IMR-90 (cell line): Measurements from ENCODE around the gene DYDC1. TPM values are rescaled to one million over a fixed set of nuclear protein-coding genes. Genes with fewer than 3 reads are reported as not detected.

Experiments
- ATAC-seq: fragments of 200-7000 bp; cut with Tn5 transposase; 2 replicates; pipeline ENCODE4 v1.9.1; 2020; ENCODE audit warnings: low read depth, mild to moderate bottlenecking, moderate library complexity
- BruUV-seq: library from RNA; stranded (reverse); fragments of 400-500 nt; replicated peaks from 2 replicates; lab custom pipeline; 2021; lab: Mats Ljungman, UMichigan
- CTCF ChIA-PET: fragments of 300-600 bp; formaldehyde crosslinking; extraction: SDS; loops from one replicate; lab custom pipeline; 2021; ENCODE audit warnings: antibody characterized with exemption; lab: Yijun Ruan, JAX
- POLR2A ChIA-PET: fragments of 300-600 bp; sonication (Branson Sonifier 250); formaldehyde crosslinking; loops from one replicate; lab custom pipeline; 2022; ENCODE audit warnings: antibody characterized with exemption; ENCODE audit not compliant: unreplicated experiment; lab: Charles Lee
- DNase-seq: peaks from one replicate; pipeline ENCODE4 v3.0.0; 2013
- H2AFZ ChIP-seq: replicated peaks from 2 replicates; pipeline ENCODE3; 2013; ENCODE audit warnings: low read length, mild to moderate bottlenecking; ENCODE audit not compliant: poor library complexity
- H2AK5ac ChIP-seq: 2 replicates; pipeline ENCODE4 v1.6.1; 2013; ENCODE audit warnings: low read depth, low read length, inconsistent platforms
- H2AK9ac ChIP-seq: replicated peaks from 2 replicates; pipeline ENCODE3; 2013; ENCODE audit warnings: mild to moderate bottlenecking, low read depth, low read length, moderate library complexity; ENCODE audit not compliant: poor library complexity
- H2BK120ac ChIP-seq: 2 replicates; pipeline ENCODE4 v1.6.1; 2013; ENCODE audit warnings: low read depth, low read length, inconsistent platforms
- H2BK15ac ChIP-seq: 3 replicates; pipeline ENCODE4 v1.6.1; 2013; ENCODE audit warnings: low read depth, low read length, inconsistent platforms
- H2BK20ac ChIP-seq: 2 replicates; pipeline ENCODE4 v1.6.1; 2013; ENCODE audit warnings: low read depth, mild to moderate bottlenecking, inconsistent platforms, low read length, moderate library complexity
- H2BK5ac ChIP-seq: 2 replicates; pipeline ENCODE4 v1.6.1; 2013; ENCODE audit warnings: mild to moderate bottlenecking, low read depth, low read length, inconsistent platforms; ENCODE audit not compliant: poor library complexity, severe bottlenecking
- H3K14ac ChIP-seq: replicated peaks from 2 replicates; pipeline ENCODE4 v1.6.1; 2013; ENCODE audit warnings: low read depth, low read length, inconsistent platforms
- H3K18ac ChIP-seq: 2 replicates; pipeline ENCODE4 v1.6.1; 2013; ENCODE audit warnings: low read depth, low read length, control low read depth
- H3K23ac ChIP-seq: 2 replicates; pipeline ENCODE4 v1.6.1; 2013; ENCODE audit warnings: low read depth, low read length, inconsistent platforms
- H3K27ac ChIP-seq: 2 replicates; pipeline ENCODE4 v1.5.1; 2013; ENCODE audit warnings: mild to moderate bottlenecking, control low read depth, low read length; ENCODE audit not compliant: insufficient read depth
- H3K27me3 ChIP-seq: 2 replicates; pipeline ENCODE4 v1.6.1; 2013; ENCODE audit warnings: low read length; ENCODE audit not compliant: control insufficient read depth, insufficient read depth
- H3K36me3 ChIP-seq: 2 replicates; pipeline ENCODE4 v1.6.1; 2013; ENCODE audit warnings: low read length, mixed read lengths; ENCODE audit not compliant: control insufficient read depth, insufficient read depth
- H3K4ac ChIP-seq: 2 replicates; pipeline ENCODE4 v1.6.1; 2013; ENCODE audit warnings: low read depth, low read length, inconsistent platforms
- H3K4me1 ChIP-seq: 2 replicates; pipeline ENCODE4 v1.6.1; 2013; ENCODE audit warnings: low read length, mixed read lengths; ENCODE audit not compliant: control insufficient read depth, insufficient read depth
- H3K4me2 ChIP-seq: 2 replicates; pipeline ENCODE4 v1.6.1; 2013; ENCODE audit warnings: low read depth, mild to moderate bottlenecking, control low read depth, low read length, moderate library complexity
- H3K4me3 ChIP-seq: 2 replicates; pipeline ENCODE4 v1.5.1; 2013; ENCODE audit warnings: low read depth, mild to moderate bottlenecking, control low read depth, low read length, moderate library complexity; ENCODE audit not compliant: insufficient read depth
- H3K56ac ChIP-seq: 2 replicates; pipeline ENCODE4 v1.6.1; 2013; ENCODE audit warnings: low read length, inconsistent platforms; ENCODE audit not compliant: insufficient read depth; ENCODE audit errors: extremely low read depth
- H3K79me1 ChIP-seq, 2 experiments: 2 replicates each; pipeline ENCODE4 v1.6.1; 2013; ENCODE audit warnings: low read length in 2 of 2, inconsistent platforms in 1 of 2, low read depth in 1 of 2
- H3K9ac ChIP-seq: 2 replicates; pipeline ENCODE4 v1.6.1; 2013; ENCODE audit warnings: low read depth, low read length, control low read depth
- H3K9me1 ChIP-seq: 2 replicates; pipeline ENCODE4 v1.6.1; 2013; ENCODE audit warnings: low read length, inconsistent platforms; ENCODE audit not compliant: insufficient read depth
- H3K9me3 ChIP-seq: 2 replicates; pipeline ENCODE4 v1.6.1; 2013; ENCODE audit warnings: low read length; ENCODE audit not compliant: control insufficient read depth, insufficient read depth
- H4K20me1 ChIP-seq: 2 replicates; pipeline ENCODE4 v1.6.1; 2013; ENCODE audit warnings: low read length, inconsistent platforms; ENCODE audit not compliant: insufficient read depth
- H4K5ac ChIP-seq: 2 replicates; pipeline ENCODE4 v1.6.1; 2013; ENCODE audit warnings: mild to moderate bottlenecking, low read depth, low read length, control low read depth
- H4K8ac ChIP-seq, 2 experiments: 2 replicates each; pipeline ENCODE4 v1.6.1; 2013; ENCODE audit warnings: low read depth in 2 of 2, low read length in 2 of 2, control low read depth in 1 of 2, inconsistent platforms in 1 of 2
- H4K91ac ChIP-seq: 2 replicates; pipeline ENCODE4 v1.6.1; 2013; ENCODE audit warnings: low read depth, low read length, inconsistent platforms; ENCODE audit not compliant: insufficient read depth
- BHLHE40 ChIP-seq: fragments of 150-350 bp; IDR thresholded peaks from 2 replicates; pipeline ENCODE4 v1.6.1; 2016; ENCODE audit warnings: mild to moderate bottlenecking, low read depth, low read length
- CEBPB ChIP-seq: IDR thresholded peaks from 2 replicates; pipeline ENCODE4 v1.6.1; 2012; ENCODE audit warnings: low read depth, low read length, improper control_type of control experiment
- CHD1 ChIP-seq: IDR thresholded peaks from 2 replicates; pipeline ENCODE4 v1.6.1; 2012; ENCODE audit warnings: low read depth, low read length, improper control_type of control experiment
- MAFK ChIP-seq: IDR thresholded peaks from 2 replicates; pipeline ENCODE4 v1.6.1; 2012; ENCODE audit warnings: low read depth, low read length, improper control_type of control experiment
- MAZ ChIP-seq: IDR thresholded peaks from 2 replicates; pipeline ENCODE4 v1.6.1; 2012; ENCODE audit warnings: low read depth, mild to moderate bottlenecking, low read length, improper control_type of control experiment, moderate library complexity, borderline replicate concordance
- MXI1 ChIP-seq: IDR thresholded peaks from 2 replicates; pipeline ENCODE4 v1.6.1; 2012; ENCODE audit warnings: low read depth, mild to moderate bottlenecking, low read length, moderate library complexity, borderline replicate concordance
- POLR2A ChIP-seq: IDR thresholded peaks from 2 replicates; pipeline ENCODE4 v1.6.1; 2012; ENCODE audit warnings: mild to moderate bottlenecking, low read depth, low read length
- RAD21 ChIP-seq: IDR thresholded peaks from 2 replicates; pipeline ENCODE4 v1.6.1; 2012; ENCODE audit warnings: low read length, improper control_type of control experiment
- RCOR1 ChIP-seq: IDR thresholded peaks from 2 replicates; pipeline ENCODE4 v1.6.1; 2012; ENCODE audit warnings: mild to moderate bottlenecking, low read length, improper control_type of control experiment; ENCODE audit not compliant: insufficient replicate concordance
- RFX5 ChIP-seq: IDR thresholded peaks from 2 replicates; pipeline ENCODE4 v1.8.0; 2012; ENCODE audit warnings: low read depth, mild to moderate bottlenecking, low read length, moderate library complexity
- WGBS, 2 experiments: methylation state at CpG; one replicate each; pipeline versions ENCODE4 v1.1.5 to v1.1.7; 2013; ENCODE audit warnings: missing lambda C conversion rate in 2 of 2; ENCODE audit not compliant: insufficient read length in 1 of 2; ENCODE audit errors: extremely low coverage in 2 of 2; 5-methylcytosine and 5-hydroxymethylcytosine counted together
- dilution Hi-C: fragments of 300-500 bp; cut with HindIII; formaldehyde crosslinking; loops from one replicate; pipeline ENCODE4 v1.14.3; 2018; ENCODE audit warnings: low sequenced_read_pairs; ENCODE audit not compliant: unreplicated experiment
- in situ Hi-C: fragments of 300-500 bp; cut with MboI; formaldehyde crosslinking; loops from 3 replicates; pipeline ENCODE4 v1.14.3; 2019; ENCODE audit warnings: low sequenced_read_pairs, inconsistent platforms, mixed read lengths
- intact Hi-C: fragments of 100-400 bp; cut with micrococcal nuclease; formaldehyde crosslinking; loops from 2 replicates; pipeline ENCODE4 v1.10.0; 2022
- polyA plus RNA-seq, 3 experiments: library from polyadenylated mRNA; depleted of rRNA; stranded (reverse); fragments of >200 nt; gene quantifications; 2 replicates each; pipeline ENCODE4 v1.2.3, GENCODE V29; 2012; ENCODE audit warnings: low replicate concordance in 1 of 3
- total RNA-seq: library from RNA; depleted of rRNA; stranded (reverse); fragments of >200 nt; gene quantifications from 2 replicates; pipeline ENCODE4 v1.2.3, GENCODE V29; 2012; rRNA removed
- TF ChIP-seq, protein P1 (sequence below): fragments of 150-350 bp; IDR thresholded peaks from 2 replicates; pipeline ENCODE4 v1.6.1; 2017; ENCODE audit warnings: mild to moderate bottlenecking, antibody characterized with exemption, low read length, low read depth

Gene DYDC1
- total and polyA plus RNA-seq, 2 of the 4 experiments (the other 2 are of a cell fraction): not detected

DNA sequence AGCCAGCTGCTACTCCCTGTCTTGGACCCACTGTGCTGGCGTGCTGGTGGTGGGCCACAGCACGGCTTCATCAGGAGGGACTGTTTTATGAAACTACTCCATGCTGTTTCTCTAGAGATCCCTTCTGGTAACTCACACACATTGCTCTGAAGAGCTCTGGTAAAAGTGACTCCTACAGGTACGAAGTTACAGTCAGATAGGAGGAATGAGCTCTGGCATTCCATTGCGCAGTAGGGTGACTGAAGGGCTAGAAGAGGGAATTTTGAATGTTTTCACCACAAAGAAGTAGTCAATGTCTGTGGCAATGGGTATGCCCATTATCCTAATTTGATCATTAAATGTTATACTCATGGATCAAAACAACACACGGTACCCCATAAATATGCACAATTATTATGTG is 67.7 kb downstream of the DYDC1 start:
- Histone ChIP-seq H2BK120ac (no peak overlapping the region), H3K4me3 (no peak overlapping the region), H4K8ac (no peak overlapping the region), H3K4ac (no peak overlapping the region), H2AFZ (no peak overlapping the region), H2BK20ac (no peak overlapping the region), H3K27me3 (peaks cover 4% of the 10 kb centered on the region; the same call in 1 of the 2 replicates), H2BK5ac (no peak overlapping the region), H3K9ac (no peak overlapping the region), H2AK5ac (no peak overlapping the region), H4K5ac (no peak overlapping the region), H3K4me1 (no peaks in the 10 kb centered on the region), H3K18ac (no peak overlapping the region), H4K91ac (no peak overlapping the region), H3K23ac (no peak overlapping the region), H3K4me2 (no peak overlapping the region), H4K20me1 (no peaks in the 10 kb centered on the region), H3K36me3 (no peaks in the 10 kb centered on the region), H3K9me1 (no peaks in the 10 kb centered on the region), H3K27ac (no peak overlapping the region), H3K9me3 (no peaks in the 10 kb centered on the region), H2BK15ac (no peak overlapping the region), H2AK9ac (no peak overlapping the region), H3K56ac (no peak overlapping the region), H3K79me1 (no peaks in the 10 kb centered on the region), H3K14ac (no peak overlapping the region)
- 80% methylated on average over 1 of the region's 5 CpGs; no CpG with 5 or more reads in 1 of the 2 experiments for WGBS, 2 experiments
- ATAC-seq: no peak
- intact Hi-C loops: no loop called here
- ChIA-PET POLR2A (no interaction called here), CTCF (no interaction called here)
- dilution Hi-C loops: no loop called here
- no peak for DNase-seq
- no TSS peak for BruUV-seq
- TF ChIP-seq RFX5 (no peak), RCOR1 (no peak), CEBPB (no peak), CHD1 (no peak), MAZ (no peak), MXI1 (no peak), MAFK (no peak), POLR2A (no peak), BHLHE40 (no peak), RAD21 (no peak)
- TF ChIP-seq, protein P1, sequence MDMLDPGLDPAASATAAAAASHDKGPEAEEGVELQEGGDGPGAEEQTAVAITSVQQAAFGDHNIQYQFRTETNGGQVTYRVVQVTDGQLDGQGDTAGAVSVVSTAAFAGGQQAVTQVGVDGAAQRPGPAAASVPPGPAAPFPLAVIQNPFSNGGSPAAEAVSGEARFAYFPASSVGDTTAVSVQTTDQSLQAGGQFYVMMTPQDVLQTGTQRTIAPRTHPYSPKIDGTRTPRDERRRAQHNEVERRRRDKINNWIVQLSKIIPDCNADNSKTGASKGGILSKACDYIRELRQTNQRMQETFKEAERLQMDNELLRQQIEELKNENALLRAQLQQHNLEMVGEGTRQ: no peak
- in situ Hi-C loops: no loop called here

Other genes with a start within 250 kb of the DYDC1 start
- gene PLAC9, start 224.0 kb downstream of the DYDC1 start, total RNA-seq: 1.6 and 1.9 TPM in 2 replicates
- 12.2 and 15.6 TPM in 2 replicates for gene PLAC9, start 224.0 kb downstream of the DYDC1 start, polyA plus RNA-seq (2012; rRNA removed)
- gene ANXA11, start 151.2 kb downstream of the DYDC1 start, total RNA-seq: 39.4 and 40.8 TPM in 2 replicates
- gene ANXA11, start 151.2 kb downstream of the DYDC1 start, polyA plus RNA-seq (2012; rRNA removed): 109 and 114 TPM in 2 replicates
- gene MAT1A, start 67.1 kb downstream of the DYDC1 start, total RNA-seq: not detected in 2 replicates
- gene MAT1A, start 67.1 kb downstream of the DYDC1 start, polyA plus RNA-seq (2012; rRNA removed): not detected in 2 replicates
- not detected in 2 replicates for gene DYDC2, start within 50 bp of the DYDC1 start, total RNA-seq
- gene DYDC2, start within 50 bp of the DYDC1 start, polyA plus RNA-seq (2012; rRNA removed): not detected in 2 replicates
- gene PRXL2A, start 51.8 kb upstream of the DYDC1 start, total RNA-seq: 0.90 and 1.1 TPM in 2 replicates
- 0.60 and 0.92 TPM in 2 replicates for gene PRXL2A, start 51.8 kb upstream of the DYDC1 start, polyA plus RNA-seq (2012; rRNA removed)
- 13.3 and 18.5 TPM in 2 replicates for gene TSPAN14, start 97.6 kb upstream of the DYDC1 start, total RNA-seq
- gene TSPAN14, start 97.6 kb upstream of the DYDC1 start, polyA plus RNA-seq (2012; rRNA removed): 40.6 and 43.0 TPM in 2 replicates
- not detected in 2 replicates for gene SH2D4B, start 181.1 kb upstream of the DYDC1 start, total RNA-seq
- not detected in 2 replicates for gene SH2D4B, start 181.1 kb upstream of the DYDC1 start, polyA plus RNA-seq (2012; rRNA removed)